K562 (cell line): ENCODE measurements around the gene ATP6V1G1. TPM values are rescaled to one million over a fixed set of nuclear protein-coding genes. Genes with fewer than 3 reads are reported as not detected.

Experiments used
- FOS ChIP-seq: IDR thresholded peaks from 3 replicates; pipeline ENCODE4 v1.6.1; 2011; ENCODE audit not compliant: insufficient read length; ENCODE audit errors: extremely low read depth
- FOXP1 ChIP-seq: sonication (generic); formaldehyde crosslinking; IDR thresholded peaks from 2 replicates; pipeline ENCODE4 v1.8.0; 2022; ENCODE audit warnings: mild to moderate bottlenecking, missing genetic modification reagents
- MTA2 ChIP-seq: fragments of 450-650 bp; IDR thresholded peaks from 2 replicates; pipeline ENCODE4 v1.6.1; 2016; ENCODE audit warnings: low read depth
- MYBL2 ChIP-seq, 2 experiments: fragments of 450-650 bp in 1 of 2; sonication (generic) in 1 of 2; formaldehyde crosslinking in 1 of 2; IDR thresholded peaks; 2 replicates each; pipeline versions ENCODE4 v1.6.1 to v1.8.1; 2017 to 2022; ENCODE audit warnings: borderline replicate concordance in 1 of 2, inconsistent platforms in 1 of 2, low read depth in 1 of 2, mild to moderate bottlenecking in 1 of 2, missing genetic modification reagents in 1 of 2, moderate library complexity in 1 of 2
- NRF1 ChIP-seq, 2 experiments: fragments of 450-650 bp; IDR thresholded peaks in 1 of 2; conservative IDR thresholded peaks in 1 of 2; 2 replicates each; pipeline ENCODE4 v1.6.1; 2014; ENCODE audit warnings: mild to moderate bottlenecking in 2 of 2
- RCOR1 ChIP-seq, 2 experiments: IDR thresholded peaks; 2 replicates each; pipeline ENCODE4 v1.6.1; 2012; ENCODE audit warnings: low read depth in 2 of 2, low read length in 2 of 2, borderline replicate concordance in 1 of 2, improper control_type of control experiment in 1 of 2
- RHOXF2B ChIP-seq: fragments of 250-450 bp; sonication (Bioruptor Pico); conservative IDR thresholded peaks from 2 replicates; pipeline ENCODE4 v1.5.1; 2021
- RREB1 ChIP-seq: fragments of 250-450 bp; sonication (Bioruptor Pico); IDR thresholded peaks from 2 replicates; pipeline ENCODE4 v1.4.0; 2020
- THAP12 ChIP-seq: fragments of 250-450 bp; sonication (Bioruptor Pico); IDR thresholded peaks from 2 replicates; pipeline ENCODE4 v1.9.0; 2021; ENCODE audit warnings: mild to moderate bottlenecking, inconsistent platforms
- THRAP3 ChIP-seq: fragments of 450-650 bp; IDR thresholded peaks from 2 replicates; pipeline ENCODE4 v1.6.1; 2016; ENCODE audit warnings: mild to moderate bottlenecking, inconsistent platforms, borderline replicate concordance
- TRIM28 ChIP-seq: fragments of 450-650 bp; IDR thresholded peaks from 2 replicates; pipeline ENCODE4 v1.6.1; 2017
- ZNF12 ChIP-seq: sonication (generic); formaldehyde crosslinking; IDR thresholded peaks from 2 replicates; pipeline ENCODE4 v1.4.0; 2020; ENCODE audit warnings: mild to moderate bottlenecking, missing genetic modification reagents
- ZNF324 ChIP-seq: fragments of 250-450 bp; sonication (Bioruptor Pico); IDR thresholded peaks from 2 replicates; pipeline ENCODE4 v1.4.0; 2020; ENCODE audit warnings: mild to moderate bottlenecking
- polyA plus RNA-seq, 8 experiments: library from polyadenylated mRNA; depleted of rRNA in 4 of 8; stranded (reverse) in 5 of 8; unstranded in 3 of 8; fragments of >200 nt; fragmentation: Nextera tagmentation in 2 of 8; fragmentation: Illumina TruSeq in 1 of 8; extraction: Ambion mirVana in 2 of 8; extraction: Trizol in 1 of 8; gene quantifications; 2 replicates each; pipeline versions ENCODE4 v1.2.1 to v1.2.3, GENCODE V29; 2011 to 2014; ENCODE audit warnings: inconsistent platforms in 1 of 8, missing spikeins in 1 of 8
- total RNA-seq, 7 experiments: library from RNA; depleted of rRNA in 6 of 7; stranded (reverse); fragments of >200 nt in 6 of 7; fragmentation: Illumina TruSeq in 2 of 7; extraction: Trizol in 2 of 7; gene quantifications; 2 replicates each; pipeline versions ENCODE4 v1.2.1 to v1.2.3, GENCODE V29; 2011 to 2021; ENCODE audit warnings: low replicate concordance in 1 of 7
- TF ChIP-seq, protein P1 (sequence below), 3 experiments: fragments of 200-800 bp in 1 of 3; sonication (Bioruptor generic) in 1 of 3; sonication (generic) in 1 of 3; formaldehyde crosslinking in 1 of 3; IDR thresholded peaks; 2 replicates each; pipeline versions ENCODE4 v1.6.1 to v1.8.0; 2016 to 2022; ENCODE audit warnings: mild to moderate bottlenecking in 2 of 3, missing compliant biosample characterization in 2 of 3, missing genetic modification characterization in 2 of 3, missing genetic modification reagents in 1 of 3

Gene ATP6V1G1
- total and polyA plus RNA-seq, 9 of the 15 experiments (the other 6 are each of a cell fraction or from before 2014, with no cell fraction given): 88.4 to 492 (median 193) TPM

DNA sequence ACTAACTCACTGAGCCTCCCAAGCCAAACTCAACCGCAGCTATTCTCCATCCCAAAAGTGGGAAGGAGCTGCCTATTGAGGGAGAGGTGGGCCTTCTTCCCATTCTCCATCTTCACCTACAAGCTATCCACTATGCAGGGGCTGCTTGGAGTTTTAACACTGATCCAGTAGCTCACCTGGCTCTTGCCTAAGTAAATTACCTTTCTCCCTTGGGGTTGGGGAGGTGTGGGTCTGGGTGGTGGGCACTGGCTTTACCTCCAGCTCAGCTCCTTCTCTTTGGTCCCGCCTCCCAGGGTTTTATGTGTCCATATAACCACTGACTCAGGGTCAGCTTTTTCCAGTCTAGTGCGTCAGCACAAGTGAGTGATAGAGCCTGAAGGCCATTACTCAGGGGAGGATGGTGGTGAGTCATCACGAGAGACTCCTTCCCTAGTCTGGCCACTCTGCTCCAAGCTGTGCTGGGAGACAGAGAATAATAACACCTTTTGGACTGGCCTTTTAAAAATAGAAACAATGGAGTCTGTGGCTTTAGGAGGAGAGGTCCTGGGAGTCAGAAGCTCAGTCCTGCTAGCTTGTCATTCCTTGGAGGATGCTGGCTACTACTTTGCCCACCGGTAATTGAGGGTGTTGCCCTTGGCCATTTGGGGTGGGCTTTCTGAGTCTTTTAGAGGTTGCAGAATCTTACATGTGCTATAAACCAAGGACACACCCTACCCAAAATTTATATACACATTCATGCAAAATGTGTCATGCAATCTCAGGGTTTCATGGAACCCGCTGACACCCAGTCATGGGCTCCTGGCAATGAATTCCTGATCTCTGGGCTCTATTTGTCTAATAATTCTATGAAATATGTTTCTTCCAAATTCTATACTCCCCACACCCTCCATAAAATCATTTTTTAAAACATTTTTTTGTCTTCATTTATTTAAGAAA, 35.6 kb upstream of the ATP6V1G1 start (continued):
- TF ChIP-seq RREB1 (CRISPR knock-in tag) (no peak), FOS (peak; percentile 82), NRF1 (conservative IDR thresholded peaks at IDR 0.05 in 1 of 2, IDR thresholded peaks at IDR 0.05 in 1 of 2) (peak; percentile 61 to 66), ZNF12 (CRISPR knock-in tag) (no peak), MYBL2 (IDR thresholded peaks at IDR 0.05; ENCODE audit: low read depth) (no peak), MYBL2 (CRISPR knock-in tag; IDR thresholded peaks at IDR 0.05; ENCODE audit: borderline replicate concordance) (no peak), ZNF324 (CRISPR knock-in tag) (no peak), TRIM28 (no peak), FOXP1 (no peak), THAP12 (CRISPR knock-in tag) (no peak), MTA2 (no peak), RHOXF2B (CRISPR knock-in tag) (no peak), RCOR1 (IDR thresholded peaks at IDR 0.05; ENCODE audit: borderline replicate concordance in 1 of 2, low read depth in 2 of 2, low read length in 2 of 2) (peak in 1 of 2 experiments; percentile 88; a peak in 1 of 4 replicates), THRAP3 (no peak)
- TF ChIP-seq, protein P1, sequence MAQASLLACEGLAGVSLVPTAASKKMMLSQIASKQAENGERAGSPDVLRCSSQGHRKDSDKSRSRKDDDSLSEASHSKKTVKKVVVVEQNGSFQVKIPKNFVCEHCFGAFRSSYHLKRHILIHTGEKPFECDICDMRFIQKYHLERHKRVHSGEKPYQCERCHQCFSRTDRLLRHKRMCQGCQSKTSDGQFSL (CRISPR knock-in tag; IDR thresholded peaks at IDR 0.05): no peak
- TF ChIP-seq, protein P1 (tag; IDR thresholded peaks at IDR 0.05): no peak
